ENCODE results near the gene FIGNL1. TPM values are rescaled to one million over a fixed set of nuclear protein-coding genes. Genes with fewer than 3 reads are reported as not detected.
A peak's percentile ranks its signal among the peaks of the same experiment; 100 is the strongest.

Gene FIGNL1
- total RNA-seq, 2 experiments from 2014 or later = 47.5 to 47.6 TPM

GRCh38 chr7:50399635-50400034, 50.5 kb downstream of the FIGNL1 start:
- Mint-ChIP-seq H3K27me3 (no peaks in the 10 kb centered on the region), H3K27ac (peak overlapping the region; percentile 29), H3K4me1 (peaks cover 73% of the 10 kb centered on the region), H3K4me3 (no peak overlapping the region), H3K36me3 (peaks cover 76% of the 10 kb centered on the region), H3K9me3 (no peaks in the 10 kb centered on the region)
- DNase-seq = no peak

GRCh38 chr7:50399206-50399605, 50.9 kb downstream of the FIGNL1 start:
- Mint-ChIP-seq H3K4me3 (no peak overlapping the region), H3K9me3 (no peaks in the 10 kb centered on the region), H3K27ac (peak overlapping the region; percentile 96), H3K27me3 (no peaks in the 10 kb centered on the region), H3K36me3 (peaks cover 78% of the 10 kb centered on the region), H3K4me1 (peaks cover 73% of the 10 kb centered on the region)
- DNase-seq = no peak

- H3K4me1 Mint-ChIP-seq = peaks cover 74% of the 10 kb centered on the region
- H3K9me3 Mint-ChIP-seq = peaks cover 5% of the 10 kb centered on the region
- H3K4me3 Mint-ChIP-seq = peak overlapping the region; percentile 51
- DNase-seq = peak; percentile 40
- H3K27ac Mint-ChIP-seq = peak overlapping the region; percentile 96
- H3K36me3 Mint-ChIP-seq = peaks cover 78% of the 10 kb centered on the region
- no peaks in the 10 kb centered on the region for H3K27me3 Mint-ChIP-seq
Measured at GRCh38 chr7:50397971-50398324, 52.2 kb downstream of the FIGNL1 start.

- no peaks in the 10 kb centered on the region for H3K27me3 Mint-ChIP-seq
- peak; percentile 54 for DNase-seq
- H3K4me1 Mint-ChIP-seq = peaks cover 74% of the 10 kb centered on the region
- peak overlapping the region; percentile 96 for H3K27ac Mint-ChIP-seq
- peak overlapping the region; percentile 42 for H3K4me3 Mint-ChIP-seq
- H3K9me3 Mint-ChIP-seq = peaks cover 5% of the 10 kb centered on the region
- peaks cover 78% of the 10 kb centered on the region for H3K36me3 Mint-ChIP-seq
Measured at GRCh38 chr7:50397320-50397970, 52.7 kb downstream of the FIGNL1 start.

DNA sequence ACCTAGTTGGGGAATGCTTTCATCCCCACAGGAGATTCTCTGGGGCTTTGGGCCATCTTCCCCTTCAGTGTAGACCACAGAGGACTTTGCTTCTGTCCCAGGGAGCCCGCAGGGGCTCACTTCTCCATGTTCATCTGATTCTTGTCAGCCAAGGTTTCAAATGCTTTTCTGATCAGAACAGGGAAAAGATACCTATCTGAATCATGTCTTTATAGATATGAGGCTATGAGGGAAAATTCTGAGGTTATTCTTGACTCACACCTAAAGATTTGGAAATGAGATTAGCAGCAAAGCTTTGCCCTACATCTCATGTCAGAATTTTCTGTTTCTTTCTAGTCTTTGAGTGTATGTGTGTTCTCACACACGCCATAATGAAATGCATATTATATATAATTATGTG, 53.3 kb downstream of the FIGNL1 start:
- Mint-ChIP-seq H3K4me3 (peak overlapping the region; percentile 63), H3K9me3 (peaks cover 5% of the 10 kb centered on the region), H3K36me3 (peaks cover 78% of the 10 kb centered on the region), H3K27me3 (no peaks in the 10 kb centered on the region), H3K27ac (peak overlapping the region; percentile 96), H3K4me1 (peaks cover 74% of the 10 kb centered on the region)
- DNase-seq = no peak

DNA sequence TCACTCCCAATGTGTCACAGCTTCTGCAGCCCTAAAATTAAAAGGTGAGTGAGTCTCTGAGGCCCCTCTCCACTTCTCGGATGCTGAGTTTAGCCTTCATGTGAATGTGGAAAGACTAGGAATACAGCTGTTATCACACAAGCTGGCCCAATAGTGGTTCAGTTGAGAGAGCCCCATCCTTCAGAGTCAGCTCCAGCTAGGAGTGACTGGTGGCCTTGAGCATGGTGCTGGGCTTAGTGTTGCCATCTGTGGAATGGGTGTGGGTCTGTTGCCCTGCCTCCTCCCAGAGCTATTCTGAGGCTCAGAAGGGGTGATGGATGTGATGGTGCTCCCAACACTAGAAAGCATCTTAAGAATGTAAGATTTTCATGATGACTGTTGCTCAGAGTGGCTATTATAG, 55.8 kb downstream of the FIGNL1 start:
- DNase-seq = no peak
- Mint-ChIP-seq H3K9me3 (peaks cover 5% of the 10 kb centered on the region), H3K27me3 (no peaks in the 10 kb centered on the region), H3K4me1 (peaks cover 82% of the 10 kb centered on the region), H3K27ac (peak overlapping the region; percentile 95), H3K4me3 (peak overlapping the region; percentile 8), H3K36me3 (peaks cover 76% of the 10 kb centered on the region)

Other genes starting within 250 kb of the FIGNL1 start
- gene IKZF1, start 145.6 kb downstream of the FIGNL1 start, total RNA-seq = 100 to 1,000 TPM; 220 to 225 TPM
- 1 to 10 TPM in 1 of 2 experiments, under 1 TPM in 1; 0.64 to 1.1 TPM for gene DDC, start 115.1 kb upstream of the FIGNL1 start, total RNA-seq

All from activated naive CD8-positive, alpha-beta T cell treated with anti-CD3 and anti-CD28 coated beads for 36 hours (primary cell).